SK-N-MC (cell line): ENCODE measurements around the gene EFCAB12.
"Not testable (repeated sequence)": the region's sequence is repeated elsewhere in the genome, so short reads cannot be mapped to it uniquely, and the experiment has no call there.

Source experiments
- DNase-seq: peaks from one replicate; pipeline ENCODE4 v3.0.0-alpha.2; 2011; ENCODE audit warnings: low read depth, low spot score
- H3K27ac ChIP-seq: fragments of 200-600 bp; sonication (generic); 2 replicates; pipeline ENCODE4 v1.5.1; 2016; ENCODE audit warnings: mixed run types
- H3K36me3 ChIP-seq: fragments of 200-600 bp; sonication (generic); 2 replicates; pipeline ENCODE4 v1.6.1; 2017; ENCODE audit warnings: antibody characterized with exemption, low read length, mixed read lengths; ENCODE audit not compliant: insufficient read depth
- H3K4me3 ChIP-seq: fragments of 200-600 bp; sonication (generic); 2 replicates; pipeline ENCODE4 v1.5.1; 2016
- H3K9ac ChIP-seq: fragments of 200-600 bp; sonication (generic); 2 replicates; pipeline ENCODE4 v1.8.0; 2017; ENCODE audit warnings: mixed run types, mixed read lengths; ENCODE audit not compliant: insufficient read length
- H3K9me3 ChIP-seq: fragments of 200-600 bp; sonication (generic); 2 replicates; pipeline ENCODE4 v1.6.1; 2017; ENCODE audit warnings: low read depth, mild to moderate bottlenecking, antibody characterized with exemption, low read length, moderate library complexity, mixed read lengths
- EZH2 ChIP-seq: fragments of 200-600 bp; sonication (generic); IDR thresholded peaks from one replicate; pipeline ENCODE4 v1.6.1; 2017; ENCODE audit warnings: antibody characterized with exemption
- FOXP2 ChIP-seq: optimal IDR thresholded peaks from 2 replicates; pipeline ENCODE3; 2011; ENCODE audit warnings: mild to moderate bottlenecking, moderate library complexity; ENCODE audit not compliant: insufficient read depth; ENCODE audit errors: extremely low read length, control extremely low read depth
- POLR2AphosphoS5 ChIP-seq: IDR thresholded peaks from 2 replicates; pipeline ENCODE4 v1.6.1; 2012; ENCODE audit warnings: mild to moderate bottlenecking, low read depth, low read length, borderline replicate concordance

Gene EFCAB12

GRCh38 chr3:129365296-129366136, 62.9 kb downstream of the EFCAB12 start:
- H3K36me3 ChIP-seq = no peaks in the 10 kb centered on the region
- no peaks in the 10 kb centered on the region for H3K9me3 ChIP-seq
- TF ChIP-seq POLR2AphosphoS5 = no peak
- TF ChIP-seq EZH2 = no peak
- TF ChIP-seq FOXP2 = no peak
- no peak for DNase-seq
- no peak overlapping the region for H3K4me3 ChIP-seq
- no peak overlapping the region for H3K9ac ChIP-seq
- no peak overlapping the region for H3K27ac ChIP-seq

GRCh38 chr3:129364811-129365210, 63.6 kb downstream of the EFCAB12 start:
- not testable (repeated sequence) for DNase-seq, H3K4me3 ChIP-seq, H3K36me3 ChIP-seq, H3K9ac ChIP-seq, H3K9me3 ChIP-seq, H3K27ac ChIP-seq

- H3K27ac ChIP-seq, H3K4me3 ChIP-seq, DNase-seq, H3K9me3 ChIP-seq, H3K9ac ChIP-seq, H3K36me3 ChIP-seq: not testable (repeated sequence)
Measured at GRCh38 chr3:129363356-129363755, 65.1 kb downstream of the EFCAB12 start.

GRCh38 chr3:129360705-129361460, 67.6 kb downstream of the EFCAB12 start:
- Histone ChIP-seq H3K36me3 (no peaks in the 10 kb centered on the region), H3K9ac (no peak overlapping the region), H3K4me3 (no peak overlapping the region), H3K27ac (no peak overlapping the region), H3K9me3 (no peaks in the 10 kb centered on the region)
- DNase-seq = no peak
- no peak for TF ChIP-seq FOXP2
- TF ChIP-seq POLR2AphosphoS5 = no peak
- no peak for TF ChIP-seq EZH2

- no peak for DNase-seq
- no peak for TF ChIP-seq POLR2AphosphoS5
- no peak for TF ChIP-seq FOXP2
- no peak for TF ChIP-seq EZH2
- Histone ChIP-seq H3K4me3 (no peak overlapping the region), H3K9me3 (no peaks in the 10 kb centered on the region), H3K9ac (no peak overlapping the region), H3K27ac (no peak overlapping the region), H3K36me3 (no peaks in the 10 kb centered on the region)
Measured at GRCh38 chr3:129360171-129360611, 68.2 kb downstream of the EFCAB12 start.

GRCh38 chr3:129358772-129359371, 69.6 kb downstream of the EFCAB12 start:
- no peak overlapping the region for H3K27ac ChIP-seq
- TF ChIP-seq EZH2 (no peak), FOXP2 (no peak), POLR2AphosphoS5 (no peak)
- H3K36me3 ChIP-seq = no peaks in the 10 kb centered on the region
- H3K4me3 ChIP-seq = no peak overlapping the region
- no peak for DNase-seq
- no peaks in the 10 kb centered on the region for H3K9me3 ChIP-seq
- H3K9ac ChIP-seq = no peak overlapping the region

- Histone ChIP-seq H3K27ac (no peak overlapping the region), H3K9me3 (no peaks in the 10 kb centered on the region), H3K4me3 (no peak overlapping the region), H3K9ac (no peak overlapping the region), H3K36me3 (no peaks in the 10 kb centered on the region)
- no peak for DNase-seq
- TF ChIP-seq EZH2 = no peak
- no peak for TF ChIP-seq POLR2AphosphoS5
- TF ChIP-seq FOXP2 = no peak
Measured at GRCh38 chr3:129358177-129358771, 70.2 kb downstream of the EFCAB12 start.

- Histone ChIP-seq H3K36me3 (no peaks in the 10 kb centered on the region), H3K9ac (no peak overlapping the region), H3K4me3 (no peak overlapping the region), H3K27ac (no peak overlapping the region), H3K9me3 (no peaks in the 10 kb centered on the region)
- no peak for DNase-seq
- TF ChIP-seq POLR2AphosphoS5 (no peak), FOXP2 (no peak), EZH2 (no peak)
Measured at GRCh38 chr3:129357616-129358015, 70.8 kb downstream of the EFCAB12 start.
